Hepatocyte (in vitro differentiated cells): ENCODE data around the gene ZKSCAN4. TPM values are rescaled to one million over a fixed set of nuclear protein-coding genes. Genes with fewer than 3 reads are reported as not detected.

Experiments used
- DNase-seq: peaks from one replicate; pipeline ENCODE4 v3.0.0-alpha.2; 2016; ENCODE audit warnings: low spot score
- H2AFZ ChIP-seq: fragments of 200-600 bp; sonication (generic); 2 replicates; pipeline ENCODE4 v1.6.0; 2016; ENCODE audit warnings: antibody characterized with exemption, mild to moderate bottlenecking
- H3K27ac ChIP-seq: fragments of 200-600 bp; sonication (generic); 2 replicates; pipeline ENCODE4 v1.5.1; 2016; ENCODE audit warnings: mild to moderate bottlenecking
- H3K27me3 ChIP-seq: fragments of 200-600 bp; sonication (generic); 2 replicates; pipeline ENCODE4 v1.6.1; 2016
- H3K36me3 ChIP-seq: fragments of 200-600 bp; sonication (generic); replicated peaks from 2 replicates; pipeline ENCODE4 v1.5.1; 2016; ENCODE audit warnings: low read depth; ENCODE audit not compliant: insufficient read depth
- H3K4me1 ChIP-seq: fragments of 200-600 bp; sonication (generic); 2 replicates; pipeline ENCODE4 v1.5.1; 2016; ENCODE audit warnings: mild to moderate bottlenecking, moderate library complexity; ENCODE audit not compliant: insufficient read depth
- H3K4me2 ChIP-seq: fragments of 200-600 bp; sonication (generic); 2 replicates; pipeline ENCODE4 v1.6.0; 2016
- H3K4me3 ChIP-seq: fragments of 200-600 bp; sonication (generic); 2 replicates; pipeline ENCODE4 v1.5.1; 2016; ENCODE audit warnings: mild to moderate bottlenecking
- H3K79me2 ChIP-seq: fragments of 200-600 bp; sonication (generic); 2 replicates; pipeline ENCODE4 v1.6.0; 2017; ENCODE audit warnings: mild to moderate bottlenecking
- H3K9me2 ChIP-seq: fragments of 200-600 bp; sonication (generic); replicated peaks from 2 replicates; pipeline ENCODE4 v1.6.0; 2017; ENCODE audit warnings: mild to moderate bottlenecking; ENCODE audit not compliant: insufficient read depth
- H3K9me3 ChIP-seq: fragments of 200-600 bp; sonication (generic); 2 replicates; pipeline ENCODE4 v1.5.1; 2016; ENCODE audit warnings: low read depth, mild to moderate bottlenecking
- H4K20me1 ChIP-seq: fragments of 200-600 bp; sonication (generic); 2 replicates; pipeline ENCODE4 v1.6.0; 2016; ENCODE audit warnings: mild to moderate bottlenecking; ENCODE audit not compliant: insufficient read depth, poor library complexity, severe bottlenecking
- CTCF ChIP-seq: fragments of 200-600 bp; sonication (generic); IDR thresholded peaks from 2 replicates; pipeline ENCODE4 v1.5.1; 2016; ENCODE audit warnings: antibody characterized with exemption, mild to moderate bottlenecking; ENCODE audit not compliant: poor library complexity
- EZH2 ChIP-seq: fragments of 200-600 bp; sonication (generic); IDR thresholded peaks from 2 replicates; pipeline ENCODE4 v1.6.1; 2016; ENCODE audit warnings: antibody characterized with exemption, mild to moderate bottlenecking, borderline replicate concordance
- EZH2phosphoT487 ChIP-seq: fragments of 200-600 bp; sonication (generic); IDR thresholded peaks from one replicate; pipeline ENCODE4 v1.6.1; 2018; ENCODE audit warnings: antibody characterized with exemption, mild to moderate bottlenecking, low read depth, moderate library complexity; ENCODE audit not compliant: unreplicated experiment, severe bottlenecking
- WGBS: methylation state at CpG from one replicate; pipeline ENCODE4 v1.1.6; 2016; ENCODE audit warnings: low lambda C conversion rate; ENCODE audit errors: missing lambda C conversion rate; 5-methylcytosine and 5-hydroxymethylcytosine counted together
- polyA plus RNA-seq: library from polyadenylated mRNA; unstranded; fragments of >200 nt; fragmentation: Nextera tagmentation; extraction: Ambion mirVana; gene quantifications from 2 replicates; pipeline ENCODE4 v1.2.1, GENCODE V29; 2016
- total RNA-seq: library from RNA; depleted of rRNA; stranded (reverse); fragments of >200 nt; gene quantifications from 2 replicates; pipeline ENCODE4 v1.2.3, GENCODE V29; 2014

Gene ZKSCAN4
- total and polyA plus RNA-seq, 2 experiments from 2014 or later: 3.1 to 4.3 TPM

- DNase-seq: no peak
- no peaks in the 10 kb centered on the region for H3K4me1 ChIP-seq
- TF ChIP-seq CTCF (no peak), EZH2 (no peak), EZH2phosphoT487 (no peak)
- 59% methylated on average over 9 of the region's 9 CpGs for WGBS
- no peaks in the 10 kb centered on the region for H4K20me1 ChIP-seq
- H3K36me3 ChIP-seq: no peaks in the 10 kb centered on the region
- no peaks in the 10 kb centered on the region for H3K9me2 ChIP-seq
- peak overlapping the region; percentile 76 for H3K27ac ChIP-seq
- no peaks in the 10 kb centered on the region for H3K9me3 ChIP-seq
- H3K4me2 ChIP-seq: peak overlapping the region; percentile 70
- H3K27me3 ChIP-seq: peaks cover 6% of the 10 kb centered on the region
- peak overlapping the region; percentile 67 for H3K4me3 ChIP-seq
- peaks cover 8% of the 10 kb centered on the region for H3K79me2 ChIP-seq
- H2AFZ ChIP-seq: peak overlapping the region; percentile 78
These were observed 27.7 kb downstream of the ZKSCAN4 start for GRCh38 chr6:28224131-28225055.

- DNase-seq: no peak
- Histone ChIP-seq H3K4me1 (no peaks in the 10 kb centered on the region), H3K36me3 (no peaks in the 10 kb centered on the region), H3K4me2 (no peak overlapping the region), H3K9me2 (no peaks in the 10 kb centered on the region), H2AFZ (no peak overlapping the region), H3K4me3 (no peak overlapping the region), H3K79me2 (no peaks in the 10 kb centered on the region), H3K27me3 (peaks cover 19% of the 10 kb centered on the region), H3K9me3 (no peaks in the 10 kb centered on the region), H3K27ac (no peak overlapping the region), H4K20me1 (no peaks in the 10 kb centered on the region)
- TF ChIP-seq EZH2phosphoT487: no peak
- no peak for TF ChIP-seq EZH2
- TF ChIP-seq CTCF: no peak
- WGBS: 52% methylated on average over 6 of the region's 6 CpGs
These were observed 31.6 kb downstream of the ZKSCAN4 start for GRCh38 chr6:28220257-28221133.

- Histone ChIP-seq H3K4me1 (no peaks in the 10 kb centered on the region), H3K27me3 (peaks cover 36% of the 10 kb centered on the region), H3K4me3 (peak overlapping the region; percentile 66), H3K79me2 (no peaks in the 10 kb centered on the region), H3K9me3 (no peaks in the 10 kb centered on the region), H2AFZ (peak overlapping the region; percentile 97), H4K20me1 (no peaks in the 10 kb centered on the region), H3K27ac (peak overlapping the region; percentile 77), H3K36me3 (no peaks in the 10 kb centered on the region), H3K9me2 (no peaks in the 10 kb centered on the region), H3K4me2 (peak overlapping the region; percentile 82)
- TF ChIP-seq EZH2: no peak
- TF ChIP-seq CTCF: no peak
- TF ChIP-seq EZH2phosphoT487: no peak
- 18% methylated on average over 38 of the region's 56 CpGs for WGBS
- peak; percentile 77 for DNase-seq
These were observed 33.5 kb downstream of the ZKSCAN4 start for GRCh38 chr6:28218312-28219248.
